Left lung (tissue), 10 donors: ENCODE results near the gene STARD7. TPM values are rescaled to one million over a fixed set of nuclear protein-coding genes. Genes with fewer than 3 reads are reported as not detected.

Experiments
- ATAC-seq: fragments of 200-7000 bp; cut with Tn5 transposase; one replicate; pipeline ENCODE4 v1.9.1; 2020; ENCODE audit warnings: moderate library complexity
- DNase-seq, 4 donors: peaks; one replicate each; pipeline ENCODE4 v3.0.0-alpha.2; 2013 to 2020
- H3K27ac ChIP-seq, 2 donors: fragments of 200-600 bp; sonication (generic) in 1 of 2; one replicate each; pipeline versions ENCODE4 v1.5.0 to v1.8.0; 2020 to 2021
- H3K27me3 ChIP-seq, 2 donors: fragments of 200-600 bp; sonication (generic) in 1 of 2; one replicate each; pipeline versions ENCODE4 v1.5.0 to v1.8.0; 2020 to 2021
- H3K36me3 ChIP-seq, 2 donors: fragments of 200-600 bp; sonication (generic) in 1 of 2; one replicate each; pipeline versions ENCODE4 v1.5.0 to v1.8.0; 2020 to 2021
- H3K4me1 ChIP-seq, 2 donors: fragments of 200-600 bp; one replicate each; pipeline ENCODE4 v1.8.0; 2021
- H3K4me3 ChIP-seq, 2 donors: fragments of 200-600 bp; sonication (generic) in 1 of 2; one replicate each; pipeline versions ENCODE4 v1.5.0 to v1.8.0; 2020 to 2021; ENCODE audit warnings: mild to moderate bottlenecking in 1 of 2
- H3K9me3 ChIP-seq, 2 donors: fragments of 200-600 bp; sonication (generic) in 1 of 2; one replicate each; pipeline versions ENCODE4 v1.5.0 to v1.8.0; 2020 to 2021
- CTCF ChIP-seq, 2 donors: fragments of 200-600 bp; sonication (generic) in 1 of 2; IDR thresholded peaks; one replicate each; pipeline versions ENCODE4 v1.5.0 to v1.8.0; 2021; ENCODE audit warnings: antibody characterized with exemption in 2 of 2
- intact Hi-C, 2 donors: fragments of 100-400 bp; cut with DNase I; formaldehyde crosslinking; loops; one replicate each; pipeline versions ENCODE4 v1.11.2 to v1.14.2; 2022
- polyA plus RNA-seq, 6 donors: library from polyadenylated mRNA; unstranded; fragments of 120-200 nt; gene quantifications; one replicate each; pipeline ENCODE4 v1.2.1, GENCODE V29; 2013; ENCODE audit not compliant: insufficient read length in 6 of 6
- total RNA-seq, 2 donors: library from RNA; stranded (reverse); fragmentation: NEBNext Ultra II Directional; extraction: Animal tissue kit (Norgen Biotek cat#: 25700); gene quantifications; one replicate each; pipeline ENCODE4 v1.2.1, GENCODE V29; 2021
- donor health status: DM: no; HTN: yes; CAD: no.
- donor health status: DM: no; HTN: no; CAD: no.

The STARD7 gene
- total and polyA plus RNA-seq, 8 donors = 99.2 to 142 (median 112) TPM

GRCh38 chr2:96212339-96212738 lies 3.7 kb upstream of the STARD7 start:
- DNase-seq (no peak), ATAC-seq (no peak)
- H3K4me3 ChIP-seq = no peak overlapping the region
- peaks cover 6 to 16% of the 10 kb centered on the region in 2 donors for H3K4me1 ChIP-seq
- no peaks in the 10 kb centered on the region for H3K27me3 ChIP-seq
- no peak overlapping the region for H3K27ac ChIP-seq
- intact Hi-C loops = no loop called here
- no peaks in the 10 kb centered on the region for H3K36me3 ChIP-seq
- no peaks in the 10 kb centered on the region for H3K9me3 ChIP-seq
- no peak for TF ChIP-seq CTCF (IDR thresholded peaks at IDR 0.05)

GRCh38 chr2:96209729-96210085 lies 1.1 kb upstream of the STARD7 start:
- Histone ChIP-seq H3K27me3 (no peaks in the 10 kb centered on the region), H3K4me1 (peaks cover 28 to 40% of the 10 kb centered on the region in 2 donors), H3K4me3 (peak overlapping the region; percentile 97 to 98), H3K36me3 (no peaks in the 10 kb centered on the region), H3K9me3 (no peaks in the 10 kb centered on the region), H3K27ac (no peak overlapping the region)
- intact Hi-C loops = no loop called here
- ATAC-seq = no peak
- no peak for DNase-seq
- no peak for TF ChIP-seq CTCF (IDR thresholded peaks at IDR 0.05)

- H3K4me3 ChIP-seq = peak overlapping the region; percentile 97 to 98
- peak overlapping the region; percentile 95 to 98 for H3K27ac ChIP-seq
- no peaks in the 10 kb centered on the region for H3K36me3 ChIP-seq
- no peak for TF ChIP-seq CTCF (IDR thresholded peaks at IDR 0.05)
- H3K27me3 ChIP-seq = no peaks in the 10 kb centered on the region
- peaks cover 33 to 46% of the 10 kb centered on the region in 2 donors for H3K4me1 ChIP-seq
- no peak for ATAC-seq
- intact Hi-C loops = no loop called here
- H3K9me3 ChIP-seq = no peaks in the 10 kb centered on the region
- DNase-seq = no peak
These were observed 543 bp upstream of the STARD7 start for GRCh38 chr2:96209011-96209728.

- Histone ChIP-seq H3K4me1 (peaks cover 43 to 60% of the 10 kb centered on the region in 2 donors), H3K4me3 (peak overlapping the region; percentile 97 to 98), H3K36me3 (no peaks in the 10 kb centered on the region), H3K27me3 (no peaks in the 10 kb centered on the region), H3K9me3 (no peaks in the 10 kb centered on the region), H3K27ac (peak overlapping the region; percentile 95 to 98)
- DNase-seq = no peak
- no peak for ATAC-seq
- intact Hi-C loops = no loop called here
- TF ChIP-seq CTCF (IDR thresholded peaks at IDR 0.05) = no peak
These were observed 869 bp downstream of the STARD7 start for GRCh38 chr2:96207774-96208142.

GRCh38 chr2:96207073-96207773 lies 1.4 kb downstream of the STARD7 start:
- no peak for DNase-seq
- no peak for ATAC-seq
- Histone ChIP-seq H3K27me3 (no peaks in the 10 kb centered on the region), H3K4me1 (peaks cover 43 to 65% of the 10 kb centered on the region in 2 donors), H3K9me3 (no peaks in the 10 kb centered on the region), H3K27ac (peak overlapping the region; percentile 95 to 98), H3K4me3 (peak overlapping the region; percentile 97 to 98), H3K36me3 (no peaks in the 10 kb centered on the region)
- intact Hi-C loops = no loop called here
- no peak for TF ChIP-seq CTCF (IDR thresholded peaks at IDR 0.05)
